Measurements from ENCODE around the gene NUP210L.

- TF ChIP-seq EZH2 (IDR thresholded peaks at IDR 0.05; ENCODE audit: insufficient read depth, poor library complexity, severe bottlenecking) (no peak), EZH2phosphoT487 (IDR thresholded peaks at IDR 0.05; ENCODE audit: insufficient read depth, low read depth) (no peak)
Measured at GRCh38 chr1:154186177-154186576, 31.3 kb upstream of the NUP210L start.

Data from GM23248 (cell line).